Smooth muscle cell (in vitro differentiated cells): ENCODE results near the gene SEMA3A. TPM values are rescaled to one million over a fixed set of nuclear protein-coding genes. Genes with fewer than 3 reads are reported as not detected.

ENCODE experiments used
- DNase-seq: peaks from one replicate; lab custom pipeline; 2025; ENCODE audit not compliant: unreplicated experiment; lab: John Stamatoyannopoulos, UW
- H2AFZ ChIP-seq: fragments of 200-600 bp; sonication (generic); 2 replicates; pipeline ENCODE4 v1.6.0; 2016; ENCODE audit warnings: antibody characterized with exemption, low read depth, mild to moderate bottlenecking
- H3F3A ChIP-seq: fragments of 200-600 bp; sonication (generic); 2 replicates; pipeline ENCODE4 v1.6.0; 2017; ENCODE audit warnings: antibody characterized with exemption, low read depth
- H3K27ac ChIP-seq: fragments of 200-600 bp; sonication (generic); 2 replicates; pipeline ENCODE4 v1.5.1; 2016; ENCODE audit warnings: low read depth, mild to moderate bottlenecking
- H3K27me3 ChIP-seq: fragments of 200-600 bp; sonication (generic); 2 replicates; pipeline ENCODE4 v1.6.1; 2016; ENCODE audit warnings: low read depth, mild to moderate bottlenecking
- H3K36me3 ChIP-seq: fragments of 200-600 bp; sonication (generic); 2 replicates; pipeline ENCODE4 v1.5.1; 2016; ENCODE audit warnings: low read depth
- H3K4me1 ChIP-seq: fragments of 200-600 bp; sonication (generic); 2 replicates; pipeline ENCODE4 v1.5.1; 2016; ENCODE audit warnings: low read depth
- H3K4me2 ChIP-seq: fragments of 200-600 bp; sonication (generic); 2 replicates; pipeline ENCODE4 v1.6.0; 2016; ENCODE audit warnings: mild to moderate bottlenecking
- H3K4me3 ChIP-seq: fragments of 200-600 bp; sonication (generic); 2 replicates; pipeline ENCODE4 v1.5.1; 2016; ENCODE audit warnings: mild to moderate bottlenecking
- H3K79me2 ChIP-seq: fragments of 200-600 bp; sonication (generic); 2 replicates; pipeline ENCODE4 v1.6.0; 2016; ENCODE audit warnings: low read depth, mild to moderate bottlenecking
- H3K9ac ChIP-seq: fragments of 200-600 bp; sonication (generic); 2 replicates; pipeline ENCODE4 v1.6.0; 2016; ENCODE audit warnings: low read depth
- H3K9me3 ChIP-seq: fragments of 200-600 bp; sonication (generic); replicated peaks from 2 replicates; pipeline ENCODE4 v1.5.1; 2016; ENCODE audit warnings: low read depth
- H4K20me1 ChIP-seq: fragments of 200-600 bp; sonication (generic); 2 replicates; pipeline ENCODE4 v1.6.0; 2016; ENCODE audit warnings: low read depth
- WGBS: methylation state at CpG from one replicate; pipeline ENCODE4 v1.1.7; 2016; ENCODE audit warnings: low lambda C conversion rate; 5-methylcytosine and 5-hydroxymethylcytosine counted together
- polyA plus RNA-seq: library from polyadenylated mRNA; unstranded; fragments of >200 nt; fragmentation: Nextera tagmentation; extraction: Ambion mirVana; gene quantifications from 2 replicates; pipeline ENCODE4 v1.2.1, GENCODE V29; 2016
- total RNA-seq: library from RNA; depleted of rRNA; stranded (reverse); fragments of >200 nt; gene quantifications from 2 replicates; pipeline ENCODE4 v1.2.3, GENCODE V29; 2014
- TF ChIP-seq, protein P1 (sequence below): fragments of 200-600 bp; sonication (generic); IDR thresholded peaks from 2 replicates; pipeline ENCODE4 v1.5.1; 2017; ENCODE audit warnings: borderline replicate concordance, mild to moderate bottlenecking, antibody characterized with exemption; ENCODE audit not compliant: insufficient read depth, poor library complexity, severe bottlenecking

SEMA3A gene
- total and polyA plus RNA-seq, 2 experiments from 2014 or later, result 8.3 to 34.6 TPM

GRCh38 chr7:83931968-83932367 lies 262.6 kb downstream of the SEMA3A start:
- DNase-seq, result no peak
- Histone ChIP-seq H3K36me3 (no peaks in the 10 kb centered on the region), H3K4me3 (no peak overlapping the region), H3K79me2 (no peaks in the 10 kb centered on the region), H3K9me3 (no peaks in the 10 kb centered on the region), H3K4me1 (no peaks in the 10 kb centered on the region), H3K4me2 (no peak overlapping the region), H3F3A (no peaks in the 10 kb centered on the region), H2AFZ (no peak overlapping the region), H4K20me1 (no peaks in the 10 kb centered on the region), H3K27ac (no peak overlapping the region), H3K27me3 (no peaks in the 10 kb centered on the region), H3K9ac (no peak overlapping the region)
- TF ChIP-seq, protein P1, sequence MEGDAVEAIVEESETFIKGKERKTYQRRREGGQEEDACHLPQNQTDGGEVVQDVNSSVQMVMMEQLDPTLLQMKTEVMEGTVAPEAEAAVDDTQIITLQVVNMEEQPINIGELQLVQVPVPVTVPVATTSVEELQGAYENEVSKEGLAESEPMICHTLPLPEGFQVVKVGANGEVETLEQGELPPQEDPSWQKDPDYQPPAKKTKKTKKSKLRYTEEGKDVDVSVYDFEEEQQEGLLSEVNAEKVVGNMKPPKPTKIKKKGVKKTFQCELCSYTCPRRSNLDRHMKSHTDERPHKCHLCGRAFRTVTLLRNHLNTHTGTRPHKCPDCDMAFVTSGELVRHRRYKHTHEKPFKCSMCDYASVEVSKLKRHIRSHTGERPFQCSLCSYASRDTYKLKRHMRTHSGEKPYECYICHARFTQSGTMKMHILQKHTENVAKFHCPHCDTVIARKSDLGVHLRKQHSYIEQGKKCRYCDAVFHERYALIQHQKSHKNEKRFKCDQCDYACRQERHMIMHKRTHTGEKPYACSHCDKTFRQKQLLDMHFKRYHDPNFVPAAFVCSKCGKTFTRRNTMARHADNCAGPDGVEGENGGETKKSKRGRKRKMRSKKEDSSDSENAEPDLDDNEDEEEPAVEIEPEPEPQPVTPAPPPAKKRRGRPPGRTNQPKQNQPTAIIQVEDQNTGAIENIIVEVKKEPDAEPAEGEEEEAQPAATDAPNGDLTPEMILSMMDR, result no peak
- WGBS, result 97% methylated on average over 2 of the region's 2 CpGs

DNA sequence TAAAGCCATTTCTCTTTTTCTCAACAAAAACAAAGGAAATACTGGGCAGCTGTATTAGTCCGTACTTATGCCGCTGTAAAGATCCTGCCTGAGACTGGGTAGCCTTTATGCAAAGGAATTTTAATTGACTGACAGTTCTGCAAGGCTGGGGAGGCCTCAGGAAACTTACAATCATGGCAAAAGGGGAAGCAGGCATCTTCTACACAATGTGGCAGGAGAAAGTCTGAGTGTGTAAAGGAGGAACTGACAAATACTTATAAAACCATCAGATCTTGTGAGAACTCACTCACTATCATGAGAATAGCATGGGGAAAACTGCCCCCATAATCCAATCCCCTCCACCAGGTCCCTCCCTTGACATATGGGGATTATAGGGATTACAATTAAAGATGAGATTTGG lies 264.3 kb downstream of the SEMA3A start:
- Histone ChIP-seq H3K9me3 (no peaks in the 10 kb centered on the region), H3K4me3 (no peak overlapping the region), H3K36me3 (no peaks in the 10 kb centered on the region), H4K20me1 (no peaks in the 10 kb centered on the region), H3K4me1 (no peaks in the 10 kb centered on the region), H3K4me2 (no peak overlapping the region), H3K79me2 (no peaks in the 10 kb centered on the region), H3K9ac (no peak overlapping the region), H3F3A (no peaks in the 10 kb centered on the region), H3K27ac (no peak overlapping the region), H2AFZ (no peak overlapping the region), H3K27me3 (no peaks in the 10 kb centered on the region)
- 95% methylated on average over 2 of the region's 2 CpGs for WGBS
- DNase-seq, result no peak
- TF ChIP-seq, protein P1, result no peak

GRCh38 chr7:83925860-83926259 lies 268.7 kb downstream of the SEMA3A start:
- TF ChIP-seq, protein P1, result no peak
- H3K4me2 ChIP-seq, result no peak overlapping the region
- no peaks in the 10 kb centered on the region for H3K27me3 ChIP-seq
- no peak overlapping the region for H3K27ac ChIP-seq
- WGBS, result 47% methylated on average over 1 of the region's 1 CpG
- no peak overlapping the region for H3K4me3 ChIP-seq
- no peak overlapping the region for H3K9ac ChIP-seq
- no peaks in the 10 kb centered on the region for H4K20me1 ChIP-seq
- no peak for DNase-seq
- no peaks in the 10 kb centered on the region for H3F3A ChIP-seq
- no peaks in the 10 kb centered on the region for H3K9me3 ChIP-seq
- H3K36me3 ChIP-seq, result no peaks in the 10 kb centered on the region
- H3K4me1 ChIP-seq, result no peaks in the 10 kb centered on the region
- H3K79me2 ChIP-seq, result no peaks in the 10 kb centered on the region
- no peak overlapping the region for H2AFZ ChIP-seq

GRCh38 chr7:83921941-83922607 lies 272.5 kb downstream of the SEMA3A start:
- no peak for DNase-seq
- TF ChIP-seq, protein P1, result no peak
- Histone ChIP-seq H3K4me1 (no peaks in the 10 kb centered on the region), H4K20me1 (no peaks in the 10 kb centered on the region), H3K9me3 (no peaks in the 10 kb centered on the region), H3K4me2 (no peak overlapping the region), H3K9ac (no peak overlapping the region), H3K27ac (no peak overlapping the region), H3K36me3 (no peaks in the 10 kb centered on the region), H3F3A (no peaks in the 10 kb centered on the region), H3K27me3 (no peaks in the 10 kb centered on the region), H3K79me2 (no peaks in the 10 kb centered on the region), H3K4me3 (no peak overlapping the region), H2AFZ (no peak overlapping the region)
- 66% methylated on average over 4 of the region's 4 CpGs for WGBS
